SJCRH30 (cell line): ENCODE measurements around the gene LBH. TPM values are rescaled to one million over a fixed set of nuclear protein-coding genes. Genes with fewer than 3 reads are reported as not detected.
A peak's percentile ranks its signal among the peaks of the same experiment; 100 is the strongest.

Experiments
- DNase-seq, 2 experiments: peaks; one replicate each; pipeline ENCODE4 v3.0.0-alpha.2; 2015 to 2020
- H3K27ac ChIP-seq: fragments of 250-450 bp; sonication (Bioruptor Pico); 2 replicates; pipeline ENCODE4 v1.5.1; 2020; ENCODE audit warnings: mild to moderate bottlenecking, moderate library complexity
- H3K27me3 ChIP-seq: fragments of 250-450 bp; sonication (Bioruptor Pico); 2 replicates; pipeline ENCODE4 v1.5.1; 2020; ENCODE audit warnings: mild to moderate bottlenecking, moderate library complexity
- H3K36me3 ChIP-seq: fragments of 250-450 bp; sonication (Bioruptor Pico); 2 replicates; pipeline ENCODE4 v1.5.1; 2020; ENCODE audit warnings: mild to moderate bottlenecking, moderate library complexity
- H3K4me1 ChIP-seq: fragments of 250-450 bp; sonication (Bioruptor Pico); 2 replicates; pipeline ENCODE4 v1.5.1; 2020; ENCODE audit warnings: mild to moderate bottlenecking, moderate library complexity
- H3K4me3 ChIP-seq: fragments of 250-450 bp; sonication (Bioruptor Pico); 2 replicates; pipeline ENCODE4 v1.5.1; 2020; ENCODE audit warnings: mild to moderate bottlenecking, moderate library complexity
- H3K9me3 ChIP-seq: fragments of 250-450 bp; sonication (Bioruptor Pico); replicated peaks from 2 replicates; pipeline ENCODE4 v1.5.1; 2020; ENCODE audit warnings: mild to moderate bottlenecking, moderate library complexity
- total RNA-seq: library from RNA; depleted of rRNA; stranded (reverse); fragments of >200 nt; shearing (Covaris generic); gene quantifications from 2 replicates; pipeline ENCODE4 v1.2.3, GENCODE V29; 2014

The LBH gene
- total RNA-seq, 1 experiment from 2014 or later, result 140 TPM

GRCh38 chr2:30253873-30254684 lies 22.7 kb downstream of the LBH start:
- Histone ChIP-seq H3K27ac (peak overlapping the region; percentile 71), H3K27me3 (no peaks in the 10 kb centered on the region), H3K9me3 (no peaks in the 10 kb centered on the region), H3K4me3 (no peak overlapping the region), H3K4me1 (peaks cover 50% of the 10 kb centered on the region), H3K36me3 (peaks cover 75% of the 10 kb centered on the region)
- DNase-seq, result no peak

GRCh38 chr2:30254685-30255001 lies 23.3 kb downstream of the LBH start:
- DNase-seq, result no peak
- H3K4me3 ChIP-seq, result no peak overlapping the region
- no peaks in the 10 kb centered on the region for H3K9me3 ChIP-seq
- H3K4me1 ChIP-seq, result peaks cover 50% of the 10 kb centered on the region
- peaks cover 74% of the 10 kb centered on the region for H3K36me3 ChIP-seq
- H3K27ac ChIP-seq, result no peak overlapping the region; the same call in 1 of the 2 replicates
- no peaks in the 10 kb centered on the region for H3K27me3 ChIP-seq

GRCh38 chr2:30255026-30255425 lies 23.7 kb downstream of the LBH start:
- H3K27me3 ChIP-seq, result no peaks in the 10 kb centered on the region
- H3K4me3 ChIP-seq, result no peak overlapping the region
- H3K27ac ChIP-seq, result no peak overlapping the region
- peaks cover 73% of the 10 kb centered on the region for H3K36me3 ChIP-seq
- peaks cover 50% of the 10 kb centered on the region for H3K4me1 ChIP-seq
- DNase-seq, result no peak
- no peaks in the 10 kb centered on the region for H3K9me3 ChIP-seq

- no peak overlapping the region for H3K4me3 ChIP-seq
- H3K36me3 ChIP-seq, result peaks cover 75% of the 10 kb centered on the region
- DNase-seq, result no peak
- no peaks in the 10 kb centered on the region for H3K27me3 ChIP-seq
- no peak overlapping the region for H3K27ac ChIP-seq
- H3K9me3 ChIP-seq, result 0 out of 2 replicates have a peak, but pooled peaks cover under 1% of the 10 kb centered on the region
- H3K4me1 ChIP-seq, result peaks cover 50% of the 10 kb centered on the region
Observed at GRCh38 chr2:30255466-30256408, 24.4 kb downstream of the LBH start.

GRCh38 chr2:30257266-30258214 lies 26.2 kb downstream of the LBH start:
- Histone ChIP-seq H3K9me3 (0 out of 2 replicates have a peak, but pooled peaks cover 3% of the 10 kb centered on the region), H3K4me3 (no peak overlapping the region), H3K4me1 (peaks cover 37% of the 10 kb centered on the region), H3K36me3 (peaks cover 67% of the 10 kb centered on the region), H3K27ac (no peak overlapping the region), H3K27me3 (no peaks in the 10 kb centered on the region)
- DNase-seq, result no peak

GRCh38 chr2:30259071-30259470 lies 27.7 kb downstream of the LBH start:
- H3K9me3 ChIP-seq, result 0 out of 2 replicates have a peak, but pooled peaks cover 3% of the 10 kb centered on the region
- no peak overlapping the region for H3K27ac ChIP-seq
- no peak for DNase-seq
- H3K36me3 ChIP-seq, result peaks cover 67% of the 10 kb centered on the region
- no peaks in the 10 kb centered on the region for H3K27me3 ChIP-seq
- peaks cover 23% of the 10 kb centered on the region for H3K4me1 ChIP-seq
- H3K4me3 ChIP-seq, result no peak overlapping the region

- Histone ChIP-seq H3K4me3 (no peak overlapping the region), H3K4me1 (peaks cover 17% of the 10 kb centered on the region; the same call in 1 of the 2 replicates), H3K27ac (no peak overlapping the region), H3K36me3 (peaks cover 59% of the 10 kb centered on the region), H3K9me3 (0 out of 2 replicates have a peak, but pooled peaks cover 4% of the 10 kb centered on the region), H3K27me3 (no peaks in the 10 kb centered on the region)
- no peak for DNase-seq
Observed at GRCh38 chr2:30259827-30260679, 28.7 kb downstream of the LBH start.

- no peak for DNase-seq
- Histone ChIP-seq H3K4me1 (peaks cover 9% of the 10 kb centered on the region; the same call in 1 of the 2 replicates), H3K36me3 (peaks cover 50% of the 10 kb centered on the region), H3K4me3 (no peak overlapping the region), H3K27me3 (no peaks in the 10 kb centered on the region), H3K27ac (no peak overlapping the region), H3K9me3 (0 out of 2 replicates have a peak, but pooled peaks cover 6% of the 10 kb centered on the region)
Observed at GRCh38 chr2:30260941-30261340, 29.6 kb downstream of the LBH start.

- H3K27ac ChIP-seq, result no peak overlapping the region
- peaks cover 42% of the 10 kb centered on the region for H3K36me3 ChIP-seq
- DNase-seq, result no peak
- peaks cover 4% of the 10 kb centered on the region; the same call in 1 of the 2 replicates for H3K4me1 ChIP-seq
- H3K4me3 ChIP-seq, result no peak overlapping the region
- 0 out of 2 replicates have a peak, but pooled peaks cover 6% of the 10 kb centered on the region for H3K9me3 ChIP-seq
- H3K27me3 ChIP-seq, result no peaks in the 10 kb centered on the region
Observed at GRCh38 chr2:30261695-30262211, 30.4 kb downstream of the LBH start.

- Histone ChIP-seq H3K4me1 (no peaks in the 10 kb centered on the region; the same call in 1 of the 2 replicates), H3K9me3 (0 out of 2 replicates have a peak, but pooled peaks cover 6% of the 10 kb centered on the region), H3K27me3 (no peaks in the 10 kb centered on the region), H3K4me3 (no peak overlapping the region), H3K27ac (no peak overlapping the region), H3K36me3 (peaks cover 31% of the 10 kb centered on the region)
- DNase-seq, result no peak
Observed at GRCh38 chr2:30262716-30263309, 31.5 kb downstream of the LBH start.

- Histone ChIP-seq H3K27me3 (no peaks in the 10 kb centered on the region), H3K27ac (no peak overlapping the region), H3K9me3 (0 out of 2 replicates have a peak, but pooled peaks cover 6% of the 10 kb centered on the region), H3K4me1 (no peaks in the 10 kb centered on the region; the same call in 1 of the 2 replicates), H3K4me3 (no peak overlapping the region), H3K36me3 (peaks cover 16% of the 10 kb centered on the region)
- DNase-seq, result no peak
Observed at GRCh38 chr2:30264274-30264673, 32.9 kb downstream of the LBH start.

GRCh38 chr2:30265052-30266015 lies 34.0 kb downstream of the LBH start:
- H3K4me1 ChIP-seq, result no peaks in the 10 kb centered on the region; the same call in 1 of the 2 replicates
- peaks cover 8% of the 10 kb centered on the region; the same call in 1 of the 2 replicates for H3K36me3 ChIP-seq
- 0 out of 2 replicates have a peak, but pooled peaks cover 6% of the 10 kb centered on the region for H3K9me3 ChIP-seq
- no peaks in the 10 kb centered on the region for H3K27me3 ChIP-seq
- no peak for DNase-seq
- H3K4me3 ChIP-seq, result no peak overlapping the region
- H3K27ac ChIP-seq, result no peak overlapping the region
